IPS-20b (cell line): ENCODE measurements around the gene SEPTIN5.

Experiments
- H3K27ac ChIP-seq: one replicate; pipeline ENCODE4 v1.5.1; 2013; ENCODE audit warnings: low read length
- H3K27me3 ChIP-seq: 2 replicates; pipeline ENCODE4 v1.6.1; 2013; ENCODE audit warnings: mild to moderate bottlenecking, low read length, inconsistent platforms; ENCODE audit not compliant: insufficient read depth
- H3K36me3 ChIP-seq: 2 replicates; pipeline ENCODE4 v1.6.1; 2013; ENCODE audit warnings: low read depth, mild to moderate bottlenecking, inconsistent platforms, low read length, moderate library complexity; ENCODE audit not compliant: insufficient read depth
- H3K4me1 ChIP-seq: 2 replicates; pipeline ENCODE4 v1.6.1; 2013; ENCODE audit warnings: mild to moderate bottlenecking, control low read depth, inconsistent platforms, low read length, moderate library complexity; ENCODE audit not compliant: insufficient read depth
- H3K4me3 ChIP-seq: 2 replicates; pipeline ENCODE4 v1.5.1; 2013; ENCODE audit warnings: mild to moderate bottlenecking, low read length, inconsistent platforms
- H3K9ac ChIP-seq: 2 replicates; pipeline ENCODE4 v1.6.1; 2013; ENCODE audit warnings: low read depth, mild to moderate bottlenecking, inconsistent platforms, low read length, moderate library complexity
- H3K9me3 ChIP-seq: 2 replicates; pipeline ENCODE4 v1.6.1; 2013; ENCODE audit warnings: mild to moderate bottlenecking, low read depth, low read length, inconsistent platforms; ENCODE audit not compliant: insufficient read depth

Gene SEPTIN5

DNA sequence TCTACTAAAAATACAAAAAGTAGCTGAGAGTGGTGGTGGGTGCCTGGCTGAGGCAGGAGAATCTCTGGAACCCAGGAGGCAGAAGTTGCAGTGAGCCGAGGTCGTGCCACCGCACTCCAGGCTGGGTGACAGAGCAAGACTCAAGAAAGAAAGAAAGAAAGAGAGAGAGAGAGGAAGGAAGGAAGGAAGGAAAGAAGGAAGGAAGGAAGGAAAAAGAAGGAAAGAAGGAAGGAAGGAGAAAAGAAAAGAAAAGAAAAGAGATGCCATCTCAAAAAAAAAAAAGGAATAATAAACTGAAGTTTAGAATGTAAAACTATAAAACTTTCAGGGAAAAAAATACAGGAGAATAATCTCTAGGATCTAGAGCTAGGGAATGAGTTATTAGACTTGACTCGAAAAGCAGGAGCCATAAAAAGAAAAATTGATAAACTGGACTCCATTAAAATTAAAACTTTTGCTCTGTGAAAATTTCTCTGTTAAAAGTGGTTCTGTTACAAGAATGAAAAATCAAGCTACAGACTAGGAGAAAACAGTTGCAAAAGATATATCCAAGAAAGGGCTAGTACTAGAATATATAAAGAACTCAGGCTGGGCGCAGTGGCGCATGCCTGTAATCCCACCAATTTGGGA, 13.4 kb upstream of the SEPTIN5 start:
- peaks cover 11% of the 10 kb centered on the region; the same call in 1 of the 2 replicates for H3K4me1 ChIP-seq
- H3K36me3 ChIP-seq: no peaks in the 10 kb centered on the region
- H3K9ac ChIP-seq: no peak overlapping the region
- H3K9me3 ChIP-seq: no peaks in the 10 kb centered on the region
- no peak overlapping the region for H3K27ac ChIP-seq
- peaks cover 9% of the 10 kb centered on the region; the same call in 1 of the 2 replicates for H3K27me3 ChIP-seq
- H3K4me3 ChIP-seq: no peak overlapping the region

DNA sequence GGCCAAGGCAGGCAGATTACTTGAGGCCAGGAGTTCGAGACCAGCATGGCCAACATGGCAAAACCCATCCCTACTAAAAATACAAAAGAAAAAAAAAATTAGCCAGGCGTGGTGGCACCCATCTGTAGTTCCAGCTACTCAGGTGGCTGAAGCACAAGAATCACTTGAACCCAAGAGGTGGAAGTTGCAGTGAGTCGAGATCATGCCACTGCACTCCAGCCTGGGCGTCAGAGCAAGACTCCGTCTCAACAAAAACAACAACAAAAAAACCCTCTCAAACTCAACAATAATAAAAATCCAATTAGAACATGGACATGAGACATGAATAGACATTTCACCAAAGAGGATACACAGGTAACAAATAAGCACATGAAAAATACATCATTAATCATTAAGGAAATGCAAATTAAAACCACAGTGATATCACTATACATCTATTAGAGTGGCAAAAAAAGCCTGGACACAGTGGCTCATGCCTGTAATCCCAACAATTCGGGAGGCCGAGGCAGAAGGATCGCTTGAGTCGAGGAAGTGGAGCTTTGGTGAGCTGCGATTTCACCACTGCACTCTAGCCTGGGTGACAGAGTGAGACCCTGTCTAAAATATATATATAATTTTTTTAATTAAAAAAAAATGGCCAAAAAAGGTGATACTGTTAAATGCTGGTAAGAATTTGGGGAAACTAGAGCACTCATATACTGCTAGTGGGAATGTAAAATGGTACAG, 12.7 kb upstream of the SEPTIN5 start:
- peaks cover 11% of the 10 kb centered on the region; the same call in 1 of the 2 replicates for H3K4me1 ChIP-seq
- H3K27me3 ChIP-seq: peaks cover 9% of the 10 kb centered on the region; the same call in 1 of the 2 replicates
- H3K9me3 ChIP-seq: no peaks in the 10 kb centered on the region
- H3K36me3 ChIP-seq: no peaks in the 10 kb centered on the region
- no peak overlapping the region for H3K9ac ChIP-seq
- no peak overlapping the region for H3K4me3 ChIP-seq
- no peak overlapping the region for H3K27ac ChIP-seq

DNA sequence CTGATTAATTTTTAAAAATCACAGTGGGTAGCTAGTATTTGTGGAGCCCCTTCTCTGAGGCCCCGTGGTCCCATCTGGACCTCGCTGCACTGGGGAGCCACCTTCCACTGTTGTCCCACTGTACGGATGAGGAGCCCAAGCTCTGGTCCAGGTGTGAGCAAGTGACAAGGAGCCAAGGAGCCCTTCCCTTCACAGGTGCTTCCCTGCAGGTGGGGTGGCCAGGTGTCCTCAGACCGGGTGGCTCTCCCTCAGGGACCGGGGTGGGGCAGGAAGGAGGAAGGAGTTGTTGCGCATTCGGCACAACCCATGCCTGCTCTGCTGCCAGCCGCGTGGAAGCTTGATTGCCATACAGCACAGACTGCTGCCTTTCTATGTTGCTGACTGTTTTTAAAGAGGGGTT, 10.4 kb upstream of the SEPTIN5 start:
- no peak overlapping the region for H3K9ac ChIP-seq
- peaks cover 29% of the 10 kb centered on the region for H3K27me3 ChIP-seq
- no peaks in the 10 kb centered on the region for H3K36me3 ChIP-seq
- no peak overlapping the region for H3K27ac ChIP-seq
- H3K4me1 ChIP-seq: peaks cover 11% of the 10 kb centered on the region
- no peaks in the 10 kb centered on the region for H3K9me3 ChIP-seq
- H3K4me3 ChIP-seq: no peak overlapping the region

DNA sequence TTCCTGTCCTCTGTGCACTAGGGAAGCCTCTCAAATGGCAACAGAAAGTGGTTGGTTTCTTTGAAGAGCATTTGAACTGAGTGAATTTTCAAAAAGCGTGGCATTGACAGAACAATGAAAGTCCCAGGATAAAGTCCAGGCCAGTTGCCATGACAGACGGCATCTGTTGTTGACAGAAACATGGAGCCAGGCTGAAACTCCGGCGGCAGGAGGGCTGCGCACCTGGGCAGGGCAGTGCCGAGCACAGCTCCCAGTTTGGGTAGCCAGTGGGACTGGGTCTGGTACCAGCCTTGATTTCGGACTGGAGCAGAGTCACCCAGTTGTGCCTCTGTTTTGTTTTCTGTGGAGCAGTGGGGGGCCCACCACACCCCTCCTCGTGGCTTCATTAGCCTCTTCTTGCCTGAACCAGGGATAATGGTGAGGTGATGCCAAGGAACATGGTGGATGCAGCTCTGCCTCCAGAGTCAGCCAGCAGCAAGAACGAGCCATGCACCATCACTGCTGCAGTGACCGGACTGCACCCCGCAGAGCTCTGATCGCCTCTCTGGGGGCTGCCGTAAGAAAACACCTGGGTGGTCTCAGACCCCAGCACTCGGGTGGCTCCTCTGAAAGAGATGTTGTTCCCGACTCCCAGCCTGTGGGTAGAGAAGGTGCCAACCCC, 9.8 kb upstream of the SEPTIN5 start:
- H3K9me3 ChIP-seq: no peaks in the 10 kb centered on the region
- H3K36me3 ChIP-seq: no peaks in the 10 kb centered on the region
- H3K4me1 ChIP-seq: peaks cover 11% of the 10 kb centered on the region
- no peak overlapping the region for H3K9ac ChIP-seq
- no peak overlapping the region for H3K4me3 ChIP-seq
- H3K27me3 ChIP-seq: peaks cover 35% of the 10 kb centered on the region
- H3K27ac ChIP-seq: no peak overlapping the region

DNA sequence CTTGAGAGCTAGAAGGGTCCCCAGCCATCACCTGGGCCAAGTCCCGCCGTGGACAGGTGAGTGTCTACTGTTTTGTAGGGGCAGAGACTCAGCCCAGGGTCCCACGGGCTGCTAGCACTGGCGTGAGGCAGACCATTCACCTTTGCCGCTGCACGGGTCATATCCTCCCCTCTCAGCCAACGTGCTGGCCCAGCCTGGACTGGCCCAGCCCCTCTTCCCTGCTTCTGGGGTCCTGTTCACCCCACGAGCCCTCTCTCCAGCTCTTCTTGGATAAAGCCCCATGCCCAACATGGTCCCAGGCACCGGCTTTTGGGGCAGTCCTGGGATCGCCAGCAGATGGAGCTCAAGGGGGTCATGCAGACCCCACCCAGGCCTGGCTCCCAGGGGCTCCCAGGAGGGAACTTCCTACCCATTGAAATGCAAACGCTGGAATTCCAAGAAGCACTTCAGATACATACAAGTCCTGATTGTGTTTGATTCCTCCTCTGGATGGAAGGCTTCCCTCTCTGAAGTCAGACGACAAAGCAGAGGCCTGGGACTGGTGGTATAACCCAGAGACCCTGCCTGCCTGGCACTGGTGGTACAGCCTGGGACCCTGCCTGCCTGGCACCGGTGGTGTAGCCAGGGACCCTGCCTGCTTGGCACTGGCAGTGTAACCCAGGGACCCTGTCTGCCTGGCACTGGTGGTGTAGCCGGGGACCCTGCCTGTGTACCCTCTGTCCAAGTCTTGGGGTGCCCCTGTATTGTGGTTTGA, 8.9 kb upstream of the SEPTIN5 start:
- H3K4me3 ChIP-seq: peak overlapping the region; percentile 37; the same call in 1 of the 2 replicates
- H3K9me3 ChIP-seq: no peaks in the 10 kb centered on the region
- H3K4me1 ChIP-seq: peaks cover 14% of the 10 kb centered on the region
- H3K9ac ChIP-seq: peak overlapping the region; percentile 63; the same call in 1 of the 2 replicates
- H3K27me3 ChIP-seq: peaks cover 41% of the 10 kb centered on the region
- H3K27ac ChIP-seq: no peak overlapping the region
- H3K36me3 ChIP-seq: no peaks in the 10 kb centered on the region

DNA sequence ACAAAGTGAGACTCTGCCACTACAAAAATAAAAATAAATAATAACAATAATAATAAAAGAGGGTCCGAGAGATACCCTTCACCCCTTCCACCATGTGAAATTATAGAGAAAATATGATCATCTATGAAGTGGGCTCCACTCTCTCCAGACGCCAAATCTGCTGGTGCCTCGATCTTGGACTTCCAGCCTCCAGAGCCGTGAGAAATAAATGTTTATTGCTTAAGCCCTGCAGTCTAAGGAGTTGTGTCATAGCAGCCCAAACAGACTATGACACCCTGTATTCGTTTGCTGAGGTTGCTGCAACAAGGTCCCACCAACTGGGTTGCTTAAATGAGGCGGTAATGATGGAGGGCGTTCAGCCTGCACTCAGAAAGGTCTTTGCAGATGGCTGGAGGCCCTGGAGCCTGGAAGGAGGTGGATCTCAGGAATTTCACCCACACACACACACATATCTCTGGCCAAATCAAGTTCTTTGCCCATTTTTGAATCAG, 7.6 kb upstream of the SEPTIN5 start:
- H3K4me3 ChIP-seq: no peak overlapping the region
- peaks cover 47% of the 10 kb centered on the region for H3K27me3 ChIP-seq
- H3K36me3 ChIP-seq: no peaks in the 10 kb centered on the region
- H3K27ac ChIP-seq: no peak overlapping the region
- H3K4me1 ChIP-seq: peaks cover 14% of the 10 kb centered on the region
- no peak overlapping the region for H3K9ac ChIP-seq
- H3K9me3 ChIP-seq: no peaks in the 10 kb centered on the region

DNA sequence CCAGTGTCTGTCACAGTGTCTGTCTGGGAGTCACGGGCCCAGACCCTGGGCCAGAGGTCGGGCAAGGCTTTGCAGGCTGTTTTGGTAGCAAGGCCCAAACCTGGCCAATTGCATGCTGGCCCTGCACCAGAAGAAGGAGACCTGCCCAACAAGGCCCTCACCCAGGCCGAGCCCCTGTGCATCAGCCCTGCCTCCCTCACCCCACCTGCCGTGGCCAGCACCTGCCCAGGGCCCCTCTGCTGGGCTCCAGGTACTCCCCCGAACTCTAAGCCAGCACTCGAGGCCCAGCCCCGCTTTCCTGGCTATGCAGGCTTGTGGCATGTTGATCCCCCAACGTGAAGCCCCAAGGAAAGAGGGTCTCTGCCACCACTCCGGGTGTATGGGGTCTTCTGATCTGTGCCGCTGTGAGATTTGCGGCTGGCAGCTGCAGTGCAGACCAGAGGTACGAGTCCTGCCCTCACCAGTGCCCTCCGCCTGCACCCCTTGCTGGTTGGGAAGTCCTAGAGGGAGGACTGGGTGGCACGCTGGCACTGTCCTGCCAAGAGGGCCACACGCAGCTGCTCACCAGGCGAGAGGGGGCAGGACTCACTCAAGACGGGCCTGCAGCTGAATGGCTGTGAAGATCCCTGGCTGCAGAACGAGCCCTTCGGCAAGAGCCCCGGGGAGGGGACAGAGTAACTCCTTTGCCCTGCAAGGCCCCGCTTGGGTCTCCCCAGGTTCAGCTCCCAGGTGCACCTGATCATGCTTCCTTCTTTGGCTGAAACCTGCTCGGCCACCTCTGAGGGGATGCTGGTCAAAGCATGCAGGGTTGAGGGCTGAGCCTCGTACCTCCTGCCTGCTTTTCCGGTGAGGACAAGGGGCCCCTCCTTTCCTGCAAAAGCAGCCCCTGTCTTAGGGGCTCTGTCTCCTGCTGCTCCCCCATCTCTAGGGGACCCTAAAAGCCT, 6.7 kb upstream of the SEPTIN5 start:
- no peaks in the 10 kb centered on the region for H3K36me3 ChIP-seq
- no peak overlapping the region for H3K9ac ChIP-seq
- peaks cover 14% of the 10 kb centered on the region for H3K4me1 ChIP-seq
- H3K27ac ChIP-seq: no peak overlapping the region
- H3K9me3 ChIP-seq: no peaks in the 10 kb centered on the region
- H3K4me3 ChIP-seq: no peak overlapping the region
- H3K27me3 ChIP-seq: peaks cover 55% of the 10 kb centered on the region

DNA sequence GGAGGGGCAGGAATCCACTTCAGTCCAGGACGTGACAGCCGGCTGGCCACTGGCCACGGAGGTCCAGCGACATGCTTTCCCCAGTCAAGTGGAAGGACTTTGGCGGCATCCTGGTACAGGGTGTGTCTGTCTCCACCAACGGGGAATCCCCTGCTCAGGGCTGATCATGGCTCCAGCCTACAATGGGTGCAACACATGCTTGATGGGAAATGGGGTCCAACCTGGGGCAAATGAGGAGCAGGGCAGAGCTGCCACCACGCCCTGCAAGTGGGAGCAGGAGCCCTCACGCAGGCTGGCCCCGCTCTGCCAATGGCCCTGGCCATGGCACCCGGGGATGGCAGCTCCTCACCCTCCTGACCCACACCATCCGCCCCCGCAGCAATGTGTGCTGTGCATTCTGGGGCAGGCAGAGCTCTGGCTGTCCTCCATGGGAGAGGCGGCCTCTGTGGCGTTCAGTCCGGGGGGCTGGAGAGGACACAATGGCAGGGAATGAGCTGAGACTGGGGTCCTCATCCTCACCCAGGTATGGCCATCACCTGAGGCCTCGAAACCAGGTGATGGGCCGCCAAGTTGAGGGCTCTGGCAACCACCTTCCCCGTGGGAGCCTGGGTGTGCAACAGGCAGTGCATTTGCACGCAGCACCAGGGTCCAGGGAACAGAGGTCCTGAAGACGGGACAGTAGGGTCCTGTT, 5.8 kb upstream of the SEPTIN5 start:
- peaks cover 14% of the 10 kb centered on the region for H3K4me1 ChIP-seq
- peaks cover 64% of the 10 kb centered on the region for H3K27me3 ChIP-seq
- H3K9me3 ChIP-seq: no peaks in the 10 kb centered on the region
- no peak overlapping the region for H3K27ac ChIP-seq
- no peak overlapping the region for H3K9ac ChIP-seq
- no peak overlapping the region for H3K4me3 ChIP-seq
- H3K36me3 ChIP-seq: no peaks in the 10 kb centered on the region

DNA sequence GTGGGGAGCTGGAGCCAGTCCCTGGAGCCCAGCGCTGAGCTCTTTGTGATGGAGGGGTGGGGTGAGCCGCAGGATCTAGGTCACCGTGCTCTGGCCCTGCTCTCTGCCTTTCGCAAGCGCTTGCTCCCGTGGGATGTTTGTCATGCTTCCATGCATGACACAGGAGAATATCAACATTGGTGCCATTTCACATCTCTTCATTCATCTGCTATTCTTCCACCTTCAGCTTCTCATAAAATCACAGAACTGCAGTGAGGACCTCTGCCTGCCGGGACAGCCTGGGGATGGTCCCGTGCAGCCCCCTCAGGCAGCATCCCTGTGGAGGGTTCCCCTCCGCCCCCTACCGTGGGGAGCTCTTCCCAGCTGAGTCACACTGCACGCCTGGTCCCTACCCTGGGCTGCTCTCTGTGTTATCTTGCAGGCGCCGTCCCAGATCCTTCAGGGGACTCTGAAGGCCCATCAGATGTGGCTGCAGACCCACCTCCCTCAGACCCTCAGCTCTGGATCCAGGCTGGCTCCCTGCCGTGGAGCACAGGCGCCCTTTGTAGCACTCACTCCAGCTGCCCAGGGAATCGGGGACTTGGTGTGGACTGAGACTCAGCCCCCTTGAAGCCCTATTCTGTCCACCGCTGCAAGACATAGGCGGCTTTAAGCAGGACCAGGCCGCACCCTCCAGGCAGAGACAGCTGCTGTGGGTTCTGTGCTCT, 5.1 kb upstream of the SEPTIN5 start:
- Histone ChIP-seq H3K4me1 (peaks cover 14% of the 10 kb centered on the region), H3K9ac (no peak overlapping the region), H3K9me3 (no peaks in the 10 kb centered on the region), H3K36me3 (no peaks in the 10 kb centered on the region), H3K27me3 (peaks cover 70% of the 10 kb centered on the region), H3K27ac (no peak overlapping the region), H3K4me3 (no peak overlapping the region)
